Measurements from ENCODE around the gene SPG7.

Gene SPG7

GRCh38 chr16:89569506-89570341 is 61.5 kb downstream of the SPG7 start:
- ChIA-PET POLR2A (no interaction called here), CTCF (interaction anchor here (1.3 to 1.4 kb wide), 2 partner anchors 45 to 72 kb away, joined by 4 to 7 read pairs; no protein-coding TSS in a partner anchor)
- Histone ChIP-seq H3K27ac (ENCODE audit: extremely low read depth, low read depth, low read length) (no peak overlapping the region), H3K36me3 (ENCODE audit: control insufficient read depth in 2 of 2, insufficient read depth in 1 of 2, low read length in 2 of 2) (peaks cover 0 to 5% of the 10 kb centered on the region in 2 experiments; a peak in 1 of 3 replicates), H3K4me3 (ENCODE audit: low read depth, low read length) (no peak overlapping the region), H3K9me3 (ENCODE audit: control insufficient read depth, insufficient read depth, low read depth, low read length) (no peaks in the 10 kb centered on the region), H3K4me1 (ENCODE audit: control insufficient read depth, insufficient read depth, low read length) (no peaks in the 10 kb centered on the region; the same call in 1 of the 2 replicates)
- TF ChIP-seq TCF7L2 (IDR thresholded peaks at IDR 0.05; ENCODE audit: borderline replicate concordance, low read depth, low read length) (no peak), SCRT1 (tag by site-specific recombination; IDR thresholded peaks at IDR 0.05; ENCODE audit: borderline replicate concordance) (no peak), ZNF223 (tag by site-specific recombination; IDR thresholded peaks at IDR 0.05) (no peak), ZNF645 (tag by site-specific recombination; IDR thresholded peaks at IDR 0.05) (no peak), ZBTB20 (tag by site-specific recombination; IDR thresholded peaks at IDR 0.05) (no peak), CTCF (tag by site-specific recombination; IDR thresholded peaks at IDR 0.05) (no peak), SP2 (tag by site-specific recombination; IDR thresholded peaks at IDR 0.05) (peak; percentile 10; the same call in 1 of the 2 replicates), KLF9 (tag by site-specific recombination; IDR thresholded peaks at IDR 0.05; ENCODE audit: low read depth) (0 out of 2 replicates have a peak, but pooled peaks have one; percentile 15), ZNF488 (tag by site-specific recombination; IDR thresholded peaks at IDR 0.05) (no peak), ZNF621 (tag by site-specific recombination; IDR thresholded peaks at IDR 0.05) (no peak), HOXC10 (CRISPR knock-in tag; IDR thresholded peaks at IDR 0.05) (no peak), ZNF843 (tag by site-specific recombination; IDR thresholded peaks at IDR 0.05) (no peak), ZNF354C (tag by site-specific recombination; IDR thresholded peaks at IDR 0.05; ENCODE audit: borderline replicate concordance, low read depth) (no peak), ZBTB8A (tag by site-specific recombination; IDR thresholded peaks at IDR 0.05) (no peak), ZNF19 (tag by site-specific recombination; IDR thresholded peaks at IDR 0.05; ENCODE audit: low read depth) (no peak), MYNN (tag by site-specific recombination; IDR thresholded peaks at IDR 0.05; ENCODE audit: borderline replicate concordance) (no peak), ZNF24 (tag by site-specific recombination; IDR thresholded peaks at IDR 0.05) (no peak), ZFP37 (tag by site-specific recombination; IDR thresholded peaks at IDR 0.05) (no peak)
- TF ChIP-seq, protein P1, sequence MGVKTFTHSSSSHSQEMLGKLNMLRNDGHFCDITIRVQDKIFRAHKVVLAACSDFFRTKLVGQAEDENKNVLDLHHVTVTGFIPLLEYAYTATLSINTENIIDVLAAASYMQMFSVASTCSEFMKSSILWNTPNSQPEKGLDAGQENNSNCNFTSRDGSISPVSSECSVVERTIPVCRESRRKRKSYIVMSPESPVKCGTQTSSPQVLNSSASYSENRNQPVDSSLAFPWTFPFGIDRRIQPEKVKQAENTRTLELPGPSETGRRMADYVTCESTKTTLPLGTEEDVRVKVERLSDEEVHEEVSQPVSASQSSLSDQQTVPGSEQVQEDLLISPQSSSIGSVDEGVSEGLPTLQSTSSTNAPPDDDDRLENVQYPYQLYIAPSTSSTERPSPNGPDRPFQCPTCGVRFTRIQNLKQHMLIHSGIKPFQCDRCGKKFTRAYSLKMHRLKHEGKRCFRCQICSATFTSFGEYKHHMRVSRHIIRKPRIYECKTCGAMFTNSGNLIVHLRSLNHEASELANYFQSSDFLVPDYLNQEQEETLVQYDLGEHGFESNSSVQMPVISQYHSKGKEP (tag by site-specific recombination; IDR thresholded peaks at IDR 0.05), result no peak
- TF ChIP-seq, protein P2, sequence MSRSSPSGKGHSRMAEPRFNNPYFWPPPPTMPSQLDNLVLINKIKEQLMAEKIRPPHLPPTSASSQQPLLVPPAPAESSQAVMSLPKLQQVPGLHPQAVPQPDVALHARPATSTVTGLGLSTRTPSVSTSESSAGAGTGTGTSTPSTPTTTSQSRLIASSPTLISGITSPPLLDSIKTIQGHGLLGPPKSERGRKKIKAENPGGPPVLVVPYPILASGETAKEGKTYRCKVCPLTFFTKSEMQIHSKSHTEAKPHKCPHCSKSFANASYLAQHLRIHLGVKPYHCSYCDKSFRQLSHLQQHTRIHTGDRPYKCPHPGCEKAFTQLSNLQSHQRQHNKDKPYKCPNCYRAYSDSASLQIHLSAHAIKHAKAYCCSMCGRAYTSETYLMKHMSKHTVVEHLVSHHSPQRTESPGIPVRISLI (tag by site-specific recombination; IDR thresholded peaks at IDR 0.05), result no peak
- TF ChIP-seq, protein P3, sequence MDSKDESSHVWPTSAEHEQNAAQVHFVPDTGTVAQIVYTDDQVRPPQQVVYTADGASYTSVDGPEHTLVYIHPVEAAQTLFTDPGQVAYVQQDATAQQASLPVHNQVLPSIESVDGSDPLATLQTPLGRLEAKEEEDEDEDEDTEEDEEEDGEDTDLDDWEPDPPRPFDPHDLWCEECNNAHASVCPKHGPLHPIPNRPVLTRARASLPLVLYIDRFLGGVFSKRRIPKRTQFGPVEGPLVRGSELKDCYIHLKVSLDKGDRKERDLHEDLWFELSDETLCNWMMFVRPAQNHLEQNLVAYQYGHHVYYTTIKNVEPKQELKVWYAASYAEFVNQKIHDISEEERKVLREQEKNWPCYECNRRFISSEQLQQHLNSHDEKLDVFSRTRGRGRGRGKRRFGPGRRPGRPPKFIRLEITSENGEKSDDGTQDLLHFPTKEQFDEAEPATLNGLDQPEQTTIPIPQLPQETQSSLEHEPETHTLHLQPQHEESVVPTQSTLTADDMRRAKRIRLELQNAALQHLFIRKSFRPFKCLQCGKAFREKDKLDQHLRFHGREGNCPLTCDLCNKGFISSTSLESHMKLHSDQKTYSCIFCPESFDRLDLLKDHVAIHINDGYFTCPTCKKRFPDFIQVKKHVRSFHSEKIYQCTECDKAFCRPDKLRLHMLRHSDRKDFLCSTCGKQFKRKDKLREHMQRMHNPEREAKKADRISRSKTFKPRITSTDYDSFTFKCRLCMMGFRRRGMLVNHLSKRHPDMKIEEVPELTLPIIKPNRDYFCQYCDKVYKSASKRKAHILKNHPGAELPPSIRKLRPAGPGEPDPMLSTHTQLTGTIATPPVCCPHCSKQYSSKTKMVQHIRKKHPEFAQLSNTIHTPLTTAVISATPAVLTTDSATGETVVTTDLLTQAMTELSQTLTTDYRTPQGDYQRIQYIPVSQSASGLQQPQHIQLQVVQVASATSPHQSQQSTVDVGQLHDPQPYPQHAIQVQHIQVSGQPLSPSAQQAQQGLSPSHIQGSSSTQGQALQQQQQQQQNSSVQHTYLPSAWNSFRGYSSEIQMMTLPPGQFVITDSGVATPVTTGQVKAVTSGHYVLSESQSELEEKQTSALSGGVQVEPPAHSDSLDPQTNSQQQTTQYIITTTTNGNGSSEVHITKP (tag by site-specific recombination; IDR thresholded peaks at IDR 0.05), result peak; percentile 73
- TF ChIP-seq, protein P4, sequence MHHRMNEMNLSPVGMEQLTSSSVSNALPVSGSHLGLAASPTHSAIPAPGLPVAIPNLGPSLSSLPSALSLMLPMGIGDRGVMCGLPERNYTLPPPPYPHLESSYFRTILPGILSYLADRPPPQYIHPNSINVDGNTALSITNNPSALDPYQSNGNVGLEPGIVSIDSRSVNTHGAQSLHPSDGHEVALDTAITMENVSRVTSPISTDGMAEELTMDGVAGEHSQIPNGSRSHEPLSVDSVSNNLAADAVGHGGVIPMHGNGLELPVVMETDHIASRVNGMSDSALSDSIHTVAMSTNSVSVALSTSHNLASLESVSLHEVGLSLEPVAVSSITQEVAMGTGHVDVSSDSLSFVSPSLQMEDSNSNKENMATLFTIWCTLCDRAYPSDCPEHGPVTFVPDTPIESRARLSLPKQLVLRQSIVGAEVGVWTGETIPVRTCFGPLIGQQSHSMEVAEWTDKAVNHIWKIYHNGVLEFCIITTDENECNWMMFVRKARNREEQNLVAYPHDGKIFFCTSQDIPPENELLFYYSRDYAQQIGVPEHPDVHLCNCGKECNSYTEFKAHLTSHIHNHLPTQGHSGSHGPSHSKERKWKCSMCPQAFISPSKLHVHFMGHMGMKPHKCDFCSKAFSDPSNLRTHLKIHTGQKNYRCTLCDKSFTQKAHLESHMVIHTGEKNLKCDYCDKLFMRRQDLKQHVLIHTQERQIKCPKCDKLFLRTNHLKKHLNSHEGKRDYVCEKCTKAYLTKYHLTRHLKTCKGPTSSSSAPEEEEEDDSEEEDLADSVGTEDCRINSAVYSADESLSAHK (tag by site-specific recombination; IDR thresholded peaks at IDR 0.05), result no peak

Measured in HEK293 (cell line).